Neural progenitor cell (in vitro differentiated cells): ENCODE results near the gene HOXC12. TPM values are rescaled to one million over a fixed set of nuclear protein-coding genes. Genes with fewer than 3 reads are reported as not detected.

Source experiments
- DNase-seq: peaks from one replicate; pipeline ENCODE4 v3.0.0-alpha.2; 2016; ENCODE audit warnings: low spot score
- H2AFZ ChIP-seq: fragments of 200-600 bp; sonication (generic); replicated peaks from 2 replicates; pipeline ENCODE4 v1.6.1; 2016; ENCODE audit warnings: antibody characterized with exemption
- H3F3A ChIP-seq: fragments of 200-600 bp; sonication (generic); 2 replicates; pipeline ENCODE4 v1.6.1; 2016; ENCODE audit warnings: antibody characterized with exemption, low read depth
- H3K27ac ChIP-seq: fragments of 200-600 bp; sonication (generic); 2 replicates; pipeline ENCODE4 v1.5.1; 2016; ENCODE audit warnings: mild to moderate bottlenecking
- H3K27me3 ChIP-seq: fragments of 200-600 bp; sonication (generic); 2 replicates; pipeline ENCODE4 v1.6.1; 2016; ENCODE audit warnings: mild to moderate bottlenecking, moderate library complexity
- H3K36me3 ChIP-seq: fragments of 200-600 bp; sonication (generic); 2 replicates; pipeline ENCODE4 v1.5.1; 2016
- H3K4me1 ChIP-seq: fragments of 200-600 bp; sonication (generic); 2 replicates; pipeline ENCODE4 v1.6.1; 2016; ENCODE audit warnings: mixed run types
- H3K4me2 ChIP-seq: fragments of 200-600 bp; sonication (generic); 2 replicates; pipeline ENCODE4 v1.6.1; 2016
- H3K4me3 ChIP-seq: fragments of 200-600 bp; sonication (generic); 2 replicates; pipeline ENCODE4 v1.5.1; 2016
- H3K79me2 ChIP-seq: fragments of 200-600 bp; sonication (generic); 2 replicates; pipeline ENCODE4 v1.6.1; 2016; ENCODE audit warnings: low read depth
- H3K9ac ChIP-seq: fragments of 200-600 bp; sonication (generic); 2 replicates; pipeline ENCODE4 v1.6.1; 2016
- H3K9me3 ChIP-seq: fragments of 200-600 bp; sonication (generic); 2 replicates; pipeline ENCODE4 v1.5.1; 2016; ENCODE audit warnings: low read depth
- H4K20me1 ChIP-seq: fragments of 200-600 bp; sonication (generic); 2 replicates; pipeline ENCODE4 v1.6.1; 2016; ENCODE audit warnings: low read depth
- H3K27ac Mint-ChIP-seq: 3 replicates; pipeline ENCODE4 v1.8.0; 2021; ENCODE audit warnings: mixed read lengths
- H3K27me3 Mint-ChIP-seq: 2 replicates; pipeline ENCODE4 v1.8.0; 2022; ENCODE audit warnings: low read depth, mild to moderate bottlenecking, inconsistent platforms, moderate library complexity, mixed read lengths; ENCODE audit not compliant: insufficient read depth
- H3K36me3 Mint-ChIP-seq: 3 replicates; pipeline ENCODE4 v1.8.0; 2021; ENCODE audit warnings: mixed read lengths
- H3K4me1 Mint-ChIP-seq: 3 replicates; pipeline ENCODE4 v1.8.0; 2021; ENCODE audit warnings: mixed read lengths
- H3K4me3 Mint-ChIP-seq: 3 replicates; pipeline ENCODE4 v1.8.0; 2021; ENCODE audit warnings: mild to moderate bottlenecking, moderate library complexity, mixed read lengths
- H3K9me3 Mint-ChIP-seq: 3 replicates; pipeline ENCODE4 v1.8.0; 2020; ENCODE audit warnings: mixed read lengths
- EZH2 ChIP-seq: fragments of 200-600 bp; sonication (generic); IDR thresholded peaks from 2 replicates; pipeline ENCODE4 v1.6.1; 2017; ENCODE audit warnings: antibody characterized with exemption, mild to moderate bottlenecking, moderate library complexity
- EZH2phosphoT487 ChIP-seq: fragments of 200-600 bp; sonication (generic); IDR thresholded peaks from 2 replicates; pipeline ENCODE4 v1.6.1; 2017; ENCODE audit warnings: antibody characterized with exemption
- total RNA-seq: library from RNA; depleted of rRNA; stranded (reverse); fragments of >200 nt; gene quantifications from 2 replicates; pipeline ENCODE4 v1.2.3, GENCODE V29; 2015; ENCODE audit warnings: low replicate concordance
- TF ChIP-seq, protein P1 (sequence below): fragments of 200-600 bp; sonication (generic); IDR thresholded peaks from 2 replicates; pipeline ENCODE4 v1.5.1; 2017; ENCODE audit warnings: antibody characterized with exemption, mild to moderate bottlenecking

HOXC12 gene
- total RNA-seq, 1 donor from 2014 or later: not detected

GRCh38 chr12:53956914-53957536 lies 2.3 kb downstream of the HOXC12 start:
- no peak for TF ChIP-seq EZH2phosphoT487
- no peak for TF ChIP-seq EZH2
- no peak overlapping the region for H3K4me2 ChIP-seq
- peaks cover 10% of the 10 kb centered on the region for H3K9me3 Mint-ChIP-seq
- H3K27me3 Mint-ChIP-seq: peaks cover 94% of the 10 kb centered on the region
- peaks cover 100% of the 10 kb centered on the region for H3K27me3 ChIP-seq
- no peak overlapping the region for H3K9ac ChIP-seq
- H3K4me3 Mint-ChIP-seq: no peak overlapping the region
- no peak overlapping the region for H3K27ac ChIP-seq
- no peaks in the 10 kb centered on the region for H3K4me1 Mint-ChIP-seq
- no peak overlapping the region for H2AFZ ChIP-seq
- H3K36me3 ChIP-seq: no peaks in the 10 kb centered on the region
- H3K27ac Mint-ChIP-seq: no peak overlapping the region
- no peaks in the 10 kb centered on the region for H3K36me3 Mint-ChIP-seq
- no peak overlapping the region for H3K4me3 ChIP-seq
- no peaks in the 10 kb centered on the region for H3K9me3 ChIP-seq
- no peaks in the 10 kb centered on the region for H3K79me2 ChIP-seq
- no peaks in the 10 kb centered on the region for H3K4me1 ChIP-seq
- H4K20me1 ChIP-seq: peaks cover 51% of the 10 kb centered on the region
- DNase-seq: no peak
- H3F3A ChIP-seq: peaks cover 5% of the 10 kb centered on the region

DNA sequence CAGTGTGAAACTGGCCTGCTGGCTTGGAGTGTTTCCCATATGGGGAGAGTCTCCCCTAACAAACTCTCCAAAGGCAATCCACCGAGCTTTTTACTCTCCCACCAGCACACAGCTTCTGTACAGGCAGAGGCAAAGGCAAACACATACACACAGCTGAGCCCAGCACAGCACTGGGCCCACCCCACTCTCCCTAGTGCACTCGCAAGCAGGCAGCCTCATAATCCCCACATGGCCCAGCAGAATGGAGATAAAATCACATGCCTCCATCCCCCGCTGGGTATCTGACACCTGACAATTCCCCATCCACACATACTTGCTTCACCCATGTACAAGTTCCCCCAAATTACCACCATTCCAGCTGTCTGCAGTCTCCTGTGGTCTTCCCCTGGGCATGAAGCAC lies 3.4 kb downstream of the HOXC12 start:
- H3K27me3 Mint-ChIP-seq: peaks cover 93% of the 10 kb centered on the region
- Histone ChIP-seq H3K4me1 (no peaks in the 10 kb centered on the region), H4K20me1 (peaks cover 50% of the 10 kb centered on the region), H3K9ac (no peak overlapping the region), H3K9me3 (no peaks in the 10 kb centered on the region), H3K79me2 (no peaks in the 10 kb centered on the region), H3K27ac (no peak overlapping the region), H3K4me2 (no peak overlapping the region), H3K36me3 (no peaks in the 10 kb centered on the region), H3F3A (no peaks in the 10 kb centered on the region), H2AFZ (no peak overlapping the region), H3K4me3 (no peak overlapping the region), H3K27me3 (peaks cover 100% of the 10 kb centered on the region)
- no peak overlapping the region for H3K4me3 Mint-ChIP-seq
- TF ChIP-seq, protein P1, sequence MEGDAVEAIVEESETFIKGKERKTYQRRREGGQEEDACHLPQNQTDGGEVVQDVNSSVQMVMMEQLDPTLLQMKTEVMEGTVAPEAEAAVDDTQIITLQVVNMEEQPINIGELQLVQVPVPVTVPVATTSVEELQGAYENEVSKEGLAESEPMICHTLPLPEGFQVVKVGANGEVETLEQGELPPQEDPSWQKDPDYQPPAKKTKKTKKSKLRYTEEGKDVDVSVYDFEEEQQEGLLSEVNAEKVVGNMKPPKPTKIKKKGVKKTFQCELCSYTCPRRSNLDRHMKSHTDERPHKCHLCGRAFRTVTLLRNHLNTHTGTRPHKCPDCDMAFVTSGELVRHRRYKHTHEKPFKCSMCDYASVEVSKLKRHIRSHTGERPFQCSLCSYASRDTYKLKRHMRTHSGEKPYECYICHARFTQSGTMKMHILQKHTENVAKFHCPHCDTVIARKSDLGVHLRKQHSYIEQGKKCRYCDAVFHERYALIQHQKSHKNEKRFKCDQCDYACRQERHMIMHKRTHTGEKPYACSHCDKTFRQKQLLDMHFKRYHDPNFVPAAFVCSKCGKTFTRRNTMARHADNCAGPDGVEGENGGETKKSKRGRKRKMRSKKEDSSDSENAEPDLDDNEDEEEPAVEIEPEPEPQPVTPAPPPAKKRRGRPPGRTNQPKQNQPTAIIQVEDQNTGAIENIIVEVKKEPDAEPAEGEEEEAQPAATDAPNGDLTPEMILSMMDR: no peak
- TF ChIP-seq EZH2phosphoT487 (no peak), EZH2 (no peak)
- peaks cover 10% of the 10 kb centered on the region for H3K9me3 Mint-ChIP-seq
- H3K36me3 Mint-ChIP-seq: no peaks in the 10 kb centered on the region
- H3K4me1 Mint-ChIP-seq: no peaks in the 10 kb centered on the region
- no peak overlapping the region for H3K27ac Mint-ChIP-seq
- DNase-seq: no peak

GRCh38 chr12:53959314-53959713 lies 4.6 kb downstream of the HOXC12 start:
- Histone ChIP-seq H3K4me1 (no peaks in the 10 kb centered on the region), H3K4me2 (no peak overlapping the region), H3K4me3 (no peak overlapping the region), H3K9ac (no peak overlapping the region), H3F3A (no peaks in the 10 kb centered on the region), H3K36me3 (no peaks in the 10 kb centered on the region), H3K27ac (no peak overlapping the region), H4K20me1 (peaks cover 48% of the 10 kb centered on the region), H3K27me3 (peaks cover 100% of the 10 kb centered on the region), H2AFZ (no peak overlapping the region), H3K9me3 (no peaks in the 10 kb centered on the region), H3K79me2 (no peaks in the 10 kb centered on the region)
- no peaks in the 10 kb centered on the region for H3K4me1 Mint-ChIP-seq
- peaks cover 93% of the 10 kb centered on the region for H3K27me3 Mint-ChIP-seq
- TF ChIP-seq EZH2phosphoT487: no peak
- TF ChIP-seq, protein P1: no peak
- DNase-seq: no peak
- H3K4me3 Mint-ChIP-seq: no peak overlapping the region
- peaks cover 14% of the 10 kb centered on the region for H3K9me3 Mint-ChIP-seq
- H3K27ac Mint-ChIP-seq: no peak overlapping the region
- peaks cover 2% of the 10 kb centered on the region for H3K36me3 Mint-ChIP-seq

DNA sequence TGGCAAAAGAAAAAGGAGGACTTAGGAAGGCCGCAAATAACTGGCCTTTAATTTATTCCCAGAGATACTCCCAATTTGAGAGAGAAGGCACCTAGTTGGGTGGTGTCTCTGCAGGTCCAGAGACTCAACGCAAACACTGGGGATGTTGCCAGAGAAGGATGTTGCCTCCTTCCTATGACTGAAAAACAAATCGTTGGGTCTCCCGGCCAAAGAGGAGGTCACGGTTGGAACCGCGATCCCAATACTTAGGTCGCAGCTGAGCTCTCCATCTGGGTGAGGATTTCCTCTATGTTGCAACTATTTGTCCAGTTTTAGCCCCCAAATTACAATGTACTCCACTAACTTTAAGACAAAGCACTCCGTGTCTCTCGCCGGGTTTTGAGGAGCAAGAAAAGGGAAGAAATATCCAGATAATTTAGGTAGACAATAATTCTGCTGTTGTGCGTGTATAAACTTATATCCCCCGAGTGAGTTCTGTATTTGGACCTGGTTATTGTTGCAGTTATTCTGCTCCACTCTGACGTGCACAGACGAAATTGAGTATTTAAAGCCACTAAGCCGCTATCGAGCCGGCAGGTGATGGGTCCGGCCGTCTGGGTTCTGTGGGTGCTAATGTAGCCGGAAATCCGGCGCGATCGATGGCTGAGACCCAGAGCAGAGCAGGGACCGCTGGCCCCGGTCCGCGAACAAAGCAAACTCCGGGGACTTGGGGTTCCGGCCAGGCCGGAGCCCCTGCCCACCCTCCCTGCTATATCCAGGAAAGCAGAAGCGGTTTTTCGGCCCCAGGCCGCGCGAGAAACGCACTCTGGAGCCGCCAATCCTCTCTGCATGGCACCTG lies 5.7 kb downstream of the HOXC12 start:
- TF ChIP-seq EZH2: peak; percentile 91
- TF ChIP-seq, protein P1: no peak
- no peaks in the 10 kb centered on the region for H3K36me3 ChIP-seq
- DNase-seq: no peak
- H3K4me3 ChIP-seq: no peak overlapping the region
- H3K79me2 ChIP-seq: no peaks in the 10 kb centered on the region
- peaks cover 2% of the 10 kb centered on the region for H3K36me3 Mint-ChIP-seq
- H3F3A ChIP-seq: no peaks in the 10 kb centered on the region
- no peaks in the 10 kb centered on the region for H3K4me1 ChIP-seq
- H3K4me3 Mint-ChIP-seq: no peak overlapping the region
- no peaks in the 10 kb centered on the region for H3K4me1 Mint-ChIP-seq
- H3K9me3 ChIP-seq: no peaks in the 10 kb centered on the region
- H3K27me3 ChIP-seq: peaks cover 100% of the 10 kb centered on the region
- no peak overlapping the region for H3K27ac Mint-ChIP-seq
- H3K27me3 Mint-ChIP-seq: peaks cover 93% of the 10 kb centered on the region
- no peak overlapping the region for H3K27ac ChIP-seq
- peaks cover 50% of the 10 kb centered on the region for H4K20me1 ChIP-seq
- H3K4me2 ChIP-seq: no peak overlapping the region
- no peak overlapping the region for H2AFZ ChIP-seq
- peaks cover 14% of the 10 kb centered on the region for H3K9me3 Mint-ChIP-seq
- H3K9ac ChIP-seq: no peak overlapping the region
